IPS-15b (cell line): ENCODE results near the gene FCMR.

Experiments
- H3K27me3 ChIP-seq: one replicate; pipeline ENCODE4 v1.6.1; 2013; ENCODE audit warnings: low read length; ENCODE audit not compliant: control insufficient read depth, insufficient read depth
- H3K36me3 ChIP-seq: one replicate; pipeline ENCODE4 v1.6.1; 2013; ENCODE audit warnings: low read length; ENCODE audit not compliant: control insufficient read depth, insufficient read depth
- H3K4me1 ChIP-seq: one replicate; pipeline ENCODE4 v1.6.1; 2013; ENCODE audit warnings: mild to moderate bottlenecking, low read length; ENCODE audit not compliant: control insufficient read depth, insufficient read depth
- H3K4me3 ChIP-seq: one replicate; pipeline ENCODE4 v1.5.1; 2013; ENCODE audit warnings: low read depth, low read length
- H3K9ac ChIP-seq: one replicate; pipeline ENCODE4 v1.6.1; 2013; ENCODE audit warnings: low read depth, mild to moderate bottlenecking, low read length
- H3K9me3 ChIP-seq: one replicate; pipeline ENCODE4 v1.6.1; 2013; ENCODE audit warnings: mild to moderate bottlenecking, low read length; ENCODE audit not compliant: control insufficient read depth, insufficient read depth

The FCMR gene

GRCh38 chr1:206892351-206892984 is 29.3 kb downstream of the FCMR start:
- Histone ChIP-seq H3K4me3 (no peak overlapping the region), H3K9ac (no peak overlapping the region), H3K9me3 (no peaks in the 10 kb centered on the region), H3K36me3 (no peaks in the 10 kb centered on the region), H3K4me1 (peaks cover 8% of the 10 kb centered on the region), H3K27me3 (no peaks in the 10 kb centered on the region)

DNA sequence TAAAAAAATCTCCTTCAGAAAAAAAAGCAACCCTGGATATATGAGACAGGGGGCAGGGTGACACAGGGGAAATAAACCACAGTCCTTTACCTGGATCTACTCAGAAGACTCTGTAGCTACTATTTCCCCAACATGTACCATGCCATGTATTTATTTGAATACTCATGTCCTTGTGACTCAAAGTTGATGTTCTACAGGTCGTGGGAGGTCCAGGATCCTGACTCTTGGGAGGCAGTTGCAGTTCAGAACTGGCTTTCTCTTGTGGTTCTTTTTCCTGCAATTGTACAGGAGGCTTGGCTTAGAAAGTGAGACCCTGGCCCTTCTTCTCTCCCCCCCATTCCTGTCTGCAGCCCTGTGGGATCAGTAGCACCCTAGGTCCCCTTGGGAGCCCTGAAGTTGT is 30.3 kb downstream of the FCMR start:
- H3K36me3 ChIP-seq, result no peaks in the 10 kb centered on the region
- H3K4me3 ChIP-seq, result no peak overlapping the region
- H3K27me3 ChIP-seq, result no peaks in the 10 kb centered on the region
- H3K4me1 ChIP-seq, result peaks cover 8% of the 10 kb centered on the region
- no peak overlapping the region for H3K9ac ChIP-seq
- no peaks in the 10 kb centered on the region for H3K9me3 ChIP-seq

DNA sequence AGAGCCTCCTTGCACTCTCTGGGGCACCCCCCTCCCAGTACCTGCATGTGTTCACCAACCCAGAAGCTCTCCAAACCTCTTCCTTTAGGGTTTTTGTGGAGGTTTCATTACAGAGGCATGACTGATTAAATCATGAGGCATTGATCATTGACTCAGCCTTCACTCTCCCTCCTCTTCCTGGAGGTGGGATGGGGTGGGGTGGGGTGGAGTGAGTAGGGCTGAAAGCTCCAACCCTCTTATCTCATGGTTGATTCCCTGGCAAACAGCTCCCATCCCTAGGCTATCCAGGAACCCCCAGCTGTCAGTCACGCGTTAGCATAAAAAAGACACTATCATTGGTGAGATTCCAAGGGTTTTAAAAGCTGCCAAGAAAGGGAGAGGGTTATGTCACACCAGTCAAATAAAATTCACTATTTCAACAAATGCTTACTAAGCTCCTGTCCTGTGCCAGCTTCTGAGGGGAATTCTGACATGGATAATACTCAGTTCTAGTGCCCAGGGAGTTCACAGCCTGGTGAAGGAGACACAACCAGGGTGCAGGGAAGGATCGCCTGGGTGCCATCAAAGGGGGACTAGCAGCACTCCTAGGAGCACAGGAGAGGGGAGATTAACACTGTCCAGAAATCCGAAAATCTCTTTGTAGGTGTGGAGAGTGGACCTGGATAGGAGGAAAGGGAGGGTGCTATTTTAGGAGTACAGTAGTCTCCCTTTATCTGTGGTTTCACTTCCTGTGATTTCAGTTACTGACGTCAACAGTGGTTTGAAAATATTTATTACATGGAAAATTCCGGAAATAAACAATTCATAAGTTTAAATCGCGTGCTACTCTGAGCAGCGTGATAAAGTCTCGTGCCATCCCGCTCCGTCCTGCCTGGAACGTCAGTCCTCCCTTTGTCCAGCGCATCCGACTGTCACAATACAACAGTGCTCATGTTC is 31.3 kb downstream of the FCMR start:
- H3K27me3 ChIP-seq, result no peaks in the 10 kb centered on the region
- no peak overlapping the region for H3K9ac ChIP-seq
- H3K9me3 ChIP-seq, result no peaks in the 10 kb centered on the region
- peaks cover 8% of the 10 kb centered on the region for H3K4me1 ChIP-seq
- no peak overlapping the region for H3K4me3 ChIP-seq
- no peaks in the 10 kb centered on the region for H3K36me3 ChIP-seq

DNA sequence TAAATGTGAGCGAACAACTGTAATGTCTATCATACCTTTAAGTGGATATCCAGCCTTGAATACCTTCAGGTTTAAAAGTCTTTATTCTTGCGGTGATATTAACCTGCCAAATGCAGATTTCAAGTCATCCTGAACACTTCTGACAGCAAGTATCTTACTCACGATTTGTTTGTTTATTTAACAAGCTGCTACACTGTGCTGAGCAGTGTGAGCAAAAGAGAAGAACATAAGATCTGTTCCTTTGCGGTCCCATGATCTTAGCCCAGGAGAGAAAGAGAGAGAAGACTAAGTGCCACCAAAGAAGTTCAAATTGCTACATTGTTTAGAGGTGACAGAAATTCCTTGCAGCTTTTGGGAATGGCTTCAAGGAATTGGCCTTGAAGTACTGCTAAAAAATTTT is 34.0 kb downstream of the FCMR start:
- no peak overlapping the region for H3K9ac ChIP-seq
- no peaks in the 10 kb centered on the region for H3K9me3 ChIP-seq
- H3K36me3 ChIP-seq, result no peaks in the 10 kb centered on the region
- no peaks in the 10 kb centered on the region for H3K27me3 ChIP-seq
- peaks cover 8% of the 10 kb centered on the region for H3K4me1 ChIP-seq
- no peak overlapping the region for H3K4me3 ChIP-seq

GRCh38 chr1:206886831-206887230 is 34.9 kb downstream of the FCMR start:
- no peaks in the 10 kb centered on the region for H3K9me3 ChIP-seq
- no peaks in the 10 kb centered on the region for H3K27me3 ChIP-seq
- H3K4me1 ChIP-seq, result peaks cover 8% of the 10 kb centered on the region
- no peak overlapping the region for H3K4me3 ChIP-seq
- no peak overlapping the region for H3K9ac ChIP-seq
- no peaks in the 10 kb centered on the region for H3K36me3 ChIP-seq

GRCh38 chr1:206885341-206886060 is 36.2 kb downstream of the FCMR start:
- Histone ChIP-seq H3K9me3 (no peaks in the 10 kb centered on the region), H3K4me1 (peaks cover 6% of the 10 kb centered on the region), H3K9ac (no peak overlapping the region), H3K4me3 (no peak overlapping the region), H3K36me3 (no peaks in the 10 kb centered on the region), H3K27me3 (no peaks in the 10 kb centered on the region)

DNA sequence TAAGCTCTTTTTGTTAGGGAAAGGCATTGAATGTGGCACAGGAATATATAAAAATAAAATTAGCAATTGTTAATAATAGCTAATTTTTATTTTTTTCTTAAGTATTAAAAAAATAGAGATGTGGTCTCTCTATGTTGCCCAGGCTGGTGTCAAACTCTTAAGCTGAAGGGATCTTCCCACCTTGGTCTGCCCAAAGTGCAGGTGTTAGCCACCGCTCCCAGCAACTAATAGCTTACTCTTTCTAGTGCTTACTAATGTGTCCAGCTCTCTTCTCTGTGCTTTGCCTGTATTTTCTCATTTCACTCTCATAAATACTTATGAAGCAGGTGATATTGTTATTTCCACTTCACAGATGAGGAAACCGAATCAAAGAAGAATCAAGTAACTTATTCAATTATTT is 37.9 kb downstream of the FCMR start:
- H3K4me1 ChIP-seq, result no peaks in the 10 kb centered on the region
- no peak overlapping the region for H3K9ac ChIP-seq
- no peaks in the 10 kb centered on the region for H3K9me3 ChIP-seq
- no peak overlapping the region for H3K4me3 ChIP-seq
- no peaks in the 10 kb centered on the region for H3K36me3 ChIP-seq
- H3K27me3 ChIP-seq, result no peaks in the 10 kb centered on the region

DNA sequence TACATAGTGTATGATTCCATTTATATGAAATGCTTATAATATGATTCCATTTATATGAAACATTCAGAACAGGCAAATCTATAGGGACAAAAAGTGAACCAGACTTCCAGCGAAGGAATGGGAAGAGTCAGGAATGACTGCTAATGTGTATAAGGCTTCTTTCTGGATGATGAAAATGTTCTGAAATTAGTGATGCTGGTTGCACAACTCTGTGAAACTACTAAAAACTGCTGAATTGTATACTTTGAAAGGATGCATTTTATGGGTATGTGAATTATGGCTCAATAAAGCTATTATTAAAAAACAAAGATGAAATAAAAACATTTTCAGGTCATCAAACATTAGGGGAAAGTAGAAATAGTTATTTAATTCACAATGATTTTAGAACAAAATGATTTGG is 38.6 kb downstream of the FCMR start:
- Histone ChIP-seq H3K27me3 (no peaks in the 10 kb centered on the region), H3K4me3 (no peak overlapping the region), H3K9ac (no peak overlapping the region), H3K36me3 (no peaks in the 10 kb centered on the region), H3K9me3 (no peaks in the 10 kb centered on the region), H3K4me1 (no peaks in the 10 kb centered on the region)

DNA sequence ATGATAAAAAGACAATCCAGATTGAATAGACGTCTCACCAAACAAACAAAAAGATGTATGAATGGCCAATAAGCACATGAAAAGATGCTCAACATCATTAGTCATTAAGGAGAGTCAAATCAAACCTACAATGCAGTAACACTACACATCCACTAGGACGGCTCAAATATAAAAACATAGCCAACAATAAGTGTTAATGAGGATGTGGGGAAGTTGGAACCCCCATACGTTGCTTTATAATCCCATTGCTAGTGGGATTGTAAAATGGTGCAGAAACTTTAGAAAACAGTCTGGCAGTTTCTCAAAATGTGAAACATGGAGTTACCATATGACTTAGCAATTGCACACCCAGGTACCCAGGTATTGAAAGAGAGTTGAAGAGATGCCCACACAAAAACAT is 39.2 kb downstream of the FCMR start:
- H3K27me3 ChIP-seq, result no peaks in the 10 kb centered on the region

GRCh38 chr1:206880314-206880713 is 41.4 kb downstream of the FCMR start:
- H3K9me3 ChIP-seq, result no peaks in the 10 kb centered on the region
- no peaks in the 10 kb centered on the region for H3K36me3 ChIP-seq
- H3K27me3 ChIP-seq, result no peaks in the 10 kb centered on the region
- H3K4me1 ChIP-seq, result no peaks in the 10 kb centered on the region
- H3K4me3 ChIP-seq, result no peak overlapping the region
- H3K9ac ChIP-seq, result no peak overlapping the region

More for the DNA sequence above, 39.2 kb downstream of the FCMR start:
- H3K9ac ChIP-seq, result no peak overlapping the region
- H3K36me3 ChIP-seq, result no peaks in the 10 kb centered on the region
- H3K9me3 ChIP-seq, result no peaks in the 10 kb centered on the region
- H3K4me1 ChIP-seq, result no peaks in the 10 kb centered on the region
- no peak overlapping the region for H3K4me3 ChIP-seq

DNA sequence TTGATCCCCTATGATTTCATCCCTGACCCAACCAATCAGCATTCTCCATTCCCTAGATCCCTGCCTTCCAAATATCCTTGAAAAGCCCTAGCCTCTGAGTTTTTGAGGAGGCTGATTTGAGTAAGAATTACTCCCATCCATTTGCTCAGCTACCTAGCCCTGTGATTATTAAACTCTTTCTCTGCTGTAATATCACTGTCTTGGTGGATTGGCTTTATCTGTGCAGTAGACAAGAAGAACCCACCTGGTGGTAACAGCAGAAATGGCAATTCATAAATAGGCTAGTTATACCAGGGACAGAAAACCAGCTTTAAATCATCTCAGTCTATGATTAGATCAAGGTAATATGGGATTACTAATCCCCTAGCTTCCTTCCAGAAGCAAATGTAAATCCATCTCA is 43.3 kb downstream of the FCMR start:
- no peaks in the 10 kb centered on the region for H3K36me3 ChIP-seq
- no peak overlapping the region for H3K4me3 ChIP-seq
- no peaks in the 10 kb centered on the region for H3K4me1 ChIP-seq
- no peak overlapping the region for H3K9ac ChIP-seq
- H3K9me3 ChIP-seq, result no peaks in the 10 kb centered on the region
- H3K27me3 ChIP-seq, result no peaks in the 10 kb centered on the region
